ENCODE results near the gene CD4.

The CD4 gene

DNA sequence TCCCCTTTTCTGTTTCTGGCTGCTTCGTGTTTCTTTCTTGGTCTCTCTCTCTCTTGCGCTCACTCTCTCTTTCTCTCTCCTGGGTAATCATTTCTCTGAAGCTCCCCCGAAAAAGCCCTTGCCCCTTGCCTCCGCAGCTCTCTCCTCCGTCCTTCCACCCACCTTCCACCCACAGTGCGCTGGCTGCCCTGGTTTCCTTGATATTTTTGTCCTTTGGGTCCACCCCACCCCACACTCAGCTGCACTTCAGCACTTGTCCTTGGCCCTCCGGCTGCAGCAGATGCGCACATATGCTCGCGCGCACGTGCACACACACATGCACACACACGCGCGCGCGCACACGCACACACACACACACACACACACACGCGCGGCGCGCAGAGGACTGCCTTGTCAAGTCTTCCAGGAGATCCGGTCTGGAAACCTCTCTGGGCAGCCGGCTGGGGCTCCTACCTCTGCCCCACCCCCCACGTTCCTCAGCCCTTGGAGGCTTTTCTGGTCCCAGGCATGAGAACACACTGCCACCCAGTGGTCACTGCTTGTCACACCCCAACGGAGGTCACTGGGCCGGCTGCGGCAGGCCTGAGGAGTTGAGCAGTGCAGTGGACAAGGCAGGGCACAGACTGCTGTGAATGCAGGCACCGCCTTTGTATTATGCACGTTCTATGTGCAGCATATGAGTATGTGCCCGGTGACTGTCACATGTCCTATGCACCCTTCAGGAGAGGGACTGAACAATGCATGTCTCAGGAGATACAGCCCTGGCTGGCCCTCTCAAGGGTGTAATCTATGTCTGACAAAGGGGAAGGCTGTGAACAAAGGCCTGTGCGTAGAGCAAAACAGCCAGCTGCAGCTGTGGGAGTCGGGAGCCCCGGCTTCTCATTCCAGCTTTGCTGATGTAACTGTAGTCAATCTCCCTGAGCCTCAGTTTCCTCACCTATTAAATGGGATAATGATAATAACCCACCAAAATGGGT, 10.5 kb upstream of the CD4 start:
- peak; percentile 96 for DNase-seq

DNA sequence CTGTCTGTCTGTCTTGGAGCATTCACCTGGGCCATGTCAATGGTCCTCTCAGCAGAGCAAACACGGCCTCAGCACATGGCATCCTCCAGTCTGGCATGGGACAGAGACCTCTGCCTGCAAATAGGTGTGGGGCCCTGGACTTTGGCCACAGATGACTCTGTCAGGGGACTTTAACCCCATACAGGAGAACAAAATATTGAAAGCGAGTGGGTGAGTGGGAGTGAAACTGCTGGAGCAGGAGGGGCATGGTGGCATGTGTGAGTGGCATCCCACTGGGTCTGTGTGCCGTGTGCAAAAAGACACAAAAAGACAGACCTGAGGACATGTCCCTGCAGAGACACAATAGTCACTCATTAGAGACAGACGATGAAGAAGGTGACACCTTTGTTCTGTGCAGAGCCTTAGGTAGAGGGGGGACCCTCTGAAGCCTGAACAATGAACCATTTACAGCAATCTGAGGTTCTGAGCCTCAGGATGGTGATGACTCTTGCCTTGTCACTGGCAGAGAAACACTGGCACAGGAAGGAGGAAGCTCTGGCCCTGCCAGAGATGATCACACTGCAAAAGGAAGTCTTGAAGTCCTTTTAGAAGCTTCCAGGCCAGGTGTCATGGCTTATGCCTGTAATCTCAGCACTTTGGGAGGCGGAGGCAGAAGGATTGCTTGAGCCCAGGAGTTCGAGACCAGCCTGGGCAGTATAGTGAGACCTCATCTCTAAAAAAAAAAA, 9.5 kb upstream of the CD4 start:
- DNase-seq = no peak

GRCh38 chr12:6780573-6780972, 8.8 kb upstream of the CD4 start:
- no peak for DNase-seq

DNA sequence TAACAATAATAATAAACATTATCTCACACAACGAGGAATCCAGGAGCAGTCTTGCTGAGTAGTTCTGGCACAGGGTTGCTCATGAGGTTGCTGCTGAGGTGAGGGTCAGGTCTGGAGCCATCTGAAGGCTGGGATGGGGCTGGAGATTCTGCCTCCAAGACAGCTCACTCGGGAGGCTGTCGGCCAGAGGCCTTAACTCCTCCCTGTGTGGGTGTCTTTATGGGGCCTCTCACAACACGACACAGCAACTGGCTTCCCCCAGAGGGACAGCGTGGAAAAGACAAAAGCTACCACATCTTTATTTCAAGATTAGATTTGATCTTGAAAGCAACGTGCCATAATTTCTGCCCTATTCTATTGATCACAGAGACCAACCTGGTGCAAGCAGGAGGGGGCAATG, 7.2 kb upstream of the CD4 start:
- no peak for DNase-seq

DNA sequence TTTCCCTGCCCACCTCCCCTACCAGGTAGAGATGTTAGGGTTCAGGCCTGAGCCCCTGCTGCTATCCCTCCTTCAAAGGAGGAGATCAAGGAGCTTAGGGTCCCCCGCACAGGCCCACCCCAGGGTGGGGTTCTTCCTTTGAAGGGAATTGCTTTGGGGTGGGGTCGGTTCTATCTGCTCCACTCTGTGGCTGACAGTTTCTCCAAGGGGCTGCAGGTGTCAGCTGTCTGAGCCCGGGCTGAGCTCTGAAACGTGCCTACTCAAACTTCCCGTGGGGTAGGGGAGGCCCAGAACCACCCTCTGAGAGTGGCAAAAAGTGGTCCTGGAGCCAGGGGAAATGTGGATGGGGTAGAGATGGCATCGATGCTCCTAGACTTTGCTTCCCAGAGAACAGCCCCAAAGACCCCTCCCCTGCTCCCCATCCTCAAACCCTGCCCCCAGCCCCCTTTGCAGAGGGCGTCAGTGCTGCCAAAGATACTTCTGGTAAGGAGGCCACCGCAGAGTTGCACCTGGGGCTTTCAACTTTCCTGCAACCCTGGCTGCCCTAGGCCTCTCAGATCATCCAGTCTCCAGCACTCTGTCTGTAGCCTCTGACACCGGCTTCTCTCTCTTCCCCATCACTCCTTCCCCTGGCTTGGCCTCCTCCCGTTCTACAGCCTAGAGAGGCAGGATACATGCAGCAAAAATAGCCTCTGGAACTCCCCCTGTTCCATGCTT, 6.3 kb upstream of the CD4 start:
- DNase-seq = no peak

GRCh38 chr12:6783828-6784227, 5.5 kb upstream of the CD4 start:
- DNase-seq = no peak

- DNase-seq = no peak
These were observed 5.0 kb upstream of the CD4 start for GRCh38 chr12:6784296-6784695.

DNA sequence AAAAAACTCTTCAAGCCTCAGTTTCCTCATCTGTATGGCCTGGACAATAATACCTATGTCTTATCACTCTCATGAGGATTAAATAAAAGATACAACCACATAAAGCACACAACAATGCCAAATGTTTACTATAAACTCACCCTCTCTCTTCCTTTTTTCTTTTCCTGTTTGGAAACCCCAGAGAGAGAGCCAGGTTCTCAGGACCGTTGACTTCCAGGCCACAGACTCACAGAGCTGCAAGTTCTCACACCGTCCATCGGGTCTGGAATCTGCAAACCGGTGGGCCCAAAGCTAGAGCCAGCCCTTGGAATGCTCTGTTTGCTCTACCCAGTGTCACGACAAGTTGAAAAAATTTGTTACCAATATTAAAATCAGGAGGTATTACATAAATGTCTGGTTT, 4.6 kb upstream of the CD4 start:
- DNase-seq = no peak

GRCh38 chr12:6786416-6787094, 2.8 kb upstream of the CD4 start:
- DNase-seq = no peak

DNA sequence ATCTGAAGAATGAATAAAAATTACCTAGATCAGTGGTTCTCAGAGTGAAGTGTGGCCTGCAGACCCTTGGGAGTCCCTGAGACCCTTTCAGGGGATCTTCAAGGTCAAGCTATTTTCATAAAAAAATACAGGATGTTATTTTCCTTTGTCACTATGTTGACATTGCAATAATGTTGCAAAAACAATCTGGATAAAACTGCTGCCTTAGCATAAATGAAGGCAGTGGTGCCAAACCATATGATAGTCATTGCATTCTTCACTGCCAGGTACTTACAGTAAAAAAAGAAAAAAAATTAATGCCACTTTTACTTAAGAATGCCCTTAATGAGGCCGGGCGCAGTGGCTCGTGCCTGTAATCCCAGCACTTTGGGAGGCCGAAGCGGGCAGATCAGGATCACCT, 2.0 kb upstream of the CD4 start:
- DNase-seq = no peak

DNA sequence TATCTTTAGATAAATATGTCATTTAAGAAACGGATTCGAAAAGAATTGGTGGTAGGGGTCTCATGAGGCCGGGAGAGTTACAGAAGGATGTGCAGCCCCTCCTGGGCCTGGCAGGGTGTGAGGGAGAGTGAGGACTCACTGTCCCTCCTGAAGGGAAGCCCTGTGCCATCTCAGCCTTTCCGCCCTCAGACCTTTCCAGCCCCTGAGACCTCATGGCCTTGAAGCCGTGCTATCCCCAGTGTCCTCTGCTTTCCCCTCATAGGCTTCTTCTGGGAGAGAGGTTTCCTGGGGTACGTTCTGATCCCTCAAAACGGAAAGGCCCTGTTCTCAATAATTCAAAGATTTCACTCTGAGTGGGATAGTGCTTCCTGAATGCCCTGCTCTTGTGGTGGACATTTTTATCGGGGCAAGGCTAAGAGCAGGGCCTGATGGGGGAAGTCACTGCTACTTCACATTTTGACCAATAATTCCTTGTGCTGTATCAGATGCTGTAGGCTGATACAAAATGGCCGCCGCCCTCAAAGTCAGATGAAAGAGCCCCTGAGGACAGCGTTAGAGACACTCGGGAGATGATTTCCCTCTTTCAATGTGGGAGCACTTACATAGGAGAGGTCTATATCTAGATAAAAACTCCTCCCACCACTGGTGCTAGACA, 1.3 kb downstream of the CD4 start:
- DNase-seq = no peak

GRCh38 chr12:6791931-6792520, 2.7 kb downstream of the CD4 start:
- DNase-seq = no peak

GRCh38 chr12:6792522-6793201, 3.3 kb downstream of the CD4 start:
- DNase-seq = peak; percentile 63

DNA sequence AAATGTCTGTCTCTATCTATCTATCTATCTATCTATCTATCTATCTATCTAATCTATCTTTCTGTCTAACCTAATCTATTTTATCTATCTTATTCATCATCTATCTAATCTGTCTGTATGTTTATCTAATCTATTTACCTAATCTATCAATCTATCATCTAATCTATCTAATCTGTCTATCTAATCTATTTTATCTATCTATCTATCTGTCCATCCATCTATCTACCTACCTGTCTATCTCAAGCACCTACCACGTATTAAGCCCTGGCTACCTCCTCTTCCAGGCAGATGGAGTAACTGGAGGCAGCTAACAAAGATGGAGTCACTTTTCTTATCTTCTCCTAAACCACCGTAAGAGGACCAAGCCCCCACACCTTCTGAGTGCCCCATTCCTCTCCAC, 5.8 kb downstream of the CD4 start:
- DNase-seq = no peak

DNA sequence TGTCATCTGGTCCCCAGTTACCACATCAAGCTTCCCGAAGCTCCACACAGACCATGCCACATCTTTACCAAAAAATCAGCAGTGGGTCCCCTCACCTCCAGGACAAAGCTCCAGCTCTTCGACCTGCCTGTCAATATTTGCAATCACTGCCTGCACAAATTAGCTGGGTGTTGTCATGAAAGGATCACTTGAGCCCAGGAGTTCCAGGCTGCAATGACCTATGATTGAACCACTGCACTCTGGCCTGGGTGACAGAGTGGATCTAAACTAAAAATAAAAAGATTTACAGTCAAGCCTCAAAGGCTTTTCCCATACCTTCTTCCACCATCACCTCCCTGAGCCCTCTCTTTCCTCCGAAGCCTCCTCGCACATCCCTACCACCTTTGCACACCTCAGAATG, 7.2 kb downstream of the CD4 start:
- DNase-seq = no peak

- DNase-seq = no peak
These were observed 9.8 kb downstream of the CD4 start for GRCh38 chr12:6799147-6799546.

DNA sequence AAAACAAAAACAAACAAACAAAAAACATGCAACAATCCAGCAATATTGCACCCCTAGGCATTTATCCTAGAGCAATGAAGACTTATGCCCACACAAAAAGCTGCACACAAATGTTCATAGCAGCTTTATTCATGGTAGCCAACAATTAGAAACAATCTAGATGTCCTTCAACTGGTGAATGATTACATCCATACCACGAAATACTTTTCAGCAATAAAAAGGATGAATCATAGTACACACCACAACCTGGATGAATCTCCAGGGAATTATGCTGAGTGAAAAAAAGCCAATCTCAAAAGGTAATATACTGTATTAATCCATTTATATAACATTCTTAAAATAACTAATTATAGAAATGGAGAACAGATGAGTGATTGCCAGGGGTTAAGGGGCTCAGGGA, 17.8 kb downstream of the CD4 start:
- DNase-seq = no peak

DNA sequence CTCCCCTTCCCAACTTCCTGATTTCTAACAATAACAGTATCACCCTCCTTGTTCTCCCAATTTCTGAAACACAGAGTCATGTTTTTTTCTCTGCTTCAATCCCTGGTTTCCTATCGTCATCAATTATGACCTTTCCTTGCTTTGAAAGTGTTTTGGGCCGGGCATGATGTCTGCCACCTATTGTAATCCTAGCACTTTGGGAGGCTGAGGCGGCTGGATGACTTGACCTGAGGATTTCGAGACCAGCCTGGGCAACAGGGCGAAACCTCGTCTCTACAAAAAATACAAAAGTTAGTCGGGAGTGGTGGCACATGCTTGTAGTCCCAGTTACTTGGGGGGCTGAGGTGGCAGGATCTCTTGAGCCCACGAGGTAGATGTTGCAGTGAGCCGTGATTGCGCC, 19.7 kb downstream of the CD4 start:
- no peak for DNase-seq

GRCh38 chr12:6810758-6811157, 21.4 kb downstream of the CD4 start:
- no peak for DNase-seq

DNA sequence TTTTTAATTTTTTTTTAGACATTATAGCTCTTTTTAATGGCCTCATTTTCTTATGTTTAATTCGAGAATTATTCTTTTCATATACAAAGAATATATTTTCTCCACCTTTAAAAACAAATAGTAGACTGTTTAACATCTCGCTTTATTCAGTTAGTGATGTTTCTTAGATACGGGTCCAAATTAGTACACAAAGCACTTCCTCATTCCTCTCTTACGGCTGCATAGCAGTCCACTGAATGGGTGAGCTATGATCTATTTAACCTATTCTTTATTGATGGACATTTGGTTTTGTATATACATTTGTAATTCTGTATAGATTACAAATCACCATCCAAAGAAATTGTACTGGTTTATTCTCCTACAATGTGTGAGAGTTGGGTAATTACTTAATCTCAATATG, 24.0 kb downstream of the CD4 start:
- no peak for DNase-seq

- no peak for DNase-seq
These were observed 27.3 kb downstream of the CD4 start for GRCh38 chr12:6816598-6816997.
